HL-60 (cell line): ENCODE measurements around the gene ADO.

Experiments used
- DNase-seq, 2 experiments: peaks; one replicate each; pipeline ENCODE4 v3.0.0-alpha.2; 2010 to 2020; ENCODE audit warnings: low read depth in 1 of 2, low spot score in 1 of 2
- H3K27ac ChIP-seq: fragments of 250-450 bp; sonication (Bioruptor Pico); replicated peaks from 2 replicates; pipeline ENCODE4 v1.5.1; 2020; ENCODE audit warnings: mild to moderate bottlenecking, moderate library complexity
- H3K27me3 ChIP-seq: fragments of 250-450 bp; sonication (Bioruptor Pico); 2 replicates; pipeline ENCODE4 v1.5.1; 2021; ENCODE audit warnings: mild to moderate bottlenecking, moderate library complexity; ENCODE audit not compliant: insufficient read depth, poor library complexity, severe bottlenecking
- H3K4me3 ChIP-seq: replicated peaks from 2 replicates; pipeline ENCODE4 v1.5.1; 2011; ENCODE audit warnings: mild to moderate bottlenecking, control low read depth, low read length; ENCODE audit not compliant: insufficient read depth
- GABPA ChIP-seq: IDR thresholded peaks from 2 replicates; pipeline ENCODE4 v1.6.1; 2012; ENCODE audit warnings: low read depth
- POLR2AphosphoS5 ChIP-seq: IDR thresholded peaks from 2 replicates; pipeline ENCODE4 v1.6.1; 2012; ENCODE audit warnings: low read depth
- SPI1 ChIP-seq: IDR thresholded peaks from 2 replicates; pipeline ENCODE4 v1.6.1; 2012; ENCODE audit warnings: low read depth, mild to moderate bottlenecking, borderline replicate concordance
- TF ChIP-seq, protein P1 (sequence below): IDR thresholded peaks from one replicate; pipeline ENCODE4 v1.5.1; 2011; ENCODE audit warnings: low read length, control low read depth, inconsistent platforms; ENCODE audit not compliant: insufficient read depth
- TF ChIP-seq, protein P2 (sequence below): IDR thresholded peaks from 2 replicates; pipeline ENCODE4 v1.6.1; 2012; ENCODE audit warnings: low read depth; ENCODE audit not compliant: insufficient replicate concordance

ADO gene

DNA sequence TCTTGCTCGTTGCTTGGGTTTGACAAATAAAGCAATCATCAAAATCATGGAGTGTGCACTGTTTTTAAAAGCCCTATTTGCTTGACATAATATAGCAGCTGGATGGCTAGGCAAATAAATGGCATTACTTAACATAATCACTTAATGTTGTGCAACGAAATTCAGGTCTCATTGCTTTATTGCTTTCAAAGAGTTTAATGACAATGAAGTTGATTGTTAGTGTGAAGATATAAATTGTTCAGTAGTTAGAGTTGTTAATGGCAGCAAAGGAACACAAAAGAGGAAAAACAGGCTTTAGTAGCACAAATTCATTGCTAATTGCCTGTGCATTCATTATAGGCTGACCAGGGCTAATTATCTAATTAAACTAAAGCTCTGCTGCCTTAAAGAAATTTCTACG, 7.6 kb upstream of the ADO start:
- Histone ChIP-seq H3K27me3 (peaks cover 7% of the 10 kb centered on the region), H3K4me3 (no peak overlapping the region), H3K27ac (no peak overlapping the region)
- no peak for TF ChIP-seq SPI1
- TF ChIP-seq, protein P1, sequence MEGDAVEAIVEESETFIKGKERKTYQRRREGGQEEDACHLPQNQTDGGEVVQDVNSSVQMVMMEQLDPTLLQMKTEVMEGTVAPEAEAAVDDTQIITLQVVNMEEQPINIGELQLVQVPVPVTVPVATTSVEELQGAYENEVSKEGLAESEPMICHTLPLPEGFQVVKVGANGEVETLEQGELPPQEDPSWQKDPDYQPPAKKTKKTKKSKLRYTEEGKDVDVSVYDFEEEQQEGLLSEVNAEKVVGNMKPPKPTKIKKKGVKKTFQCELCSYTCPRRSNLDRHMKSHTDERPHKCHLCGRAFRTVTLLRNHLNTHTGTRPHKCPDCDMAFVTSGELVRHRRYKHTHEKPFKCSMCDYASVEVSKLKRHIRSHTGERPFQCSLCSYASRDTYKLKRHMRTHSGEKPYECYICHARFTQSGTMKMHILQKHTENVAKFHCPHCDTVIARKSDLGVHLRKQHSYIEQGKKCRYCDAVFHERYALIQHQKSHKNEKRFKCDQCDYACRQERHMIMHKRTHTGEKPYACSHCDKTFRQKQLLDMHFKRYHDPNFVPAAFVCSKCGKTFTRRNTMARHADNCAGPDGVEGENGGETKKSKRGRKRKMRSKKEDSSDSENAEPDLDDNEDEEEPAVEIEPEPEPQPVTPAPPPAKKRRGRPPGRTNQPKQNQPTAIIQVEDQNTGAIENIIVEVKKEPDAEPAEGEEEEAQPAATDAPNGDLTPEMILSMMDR: no peak
- TF ChIP-seq POLR2AphosphoS5: no peak
- TF ChIP-seq, protein P2, sequence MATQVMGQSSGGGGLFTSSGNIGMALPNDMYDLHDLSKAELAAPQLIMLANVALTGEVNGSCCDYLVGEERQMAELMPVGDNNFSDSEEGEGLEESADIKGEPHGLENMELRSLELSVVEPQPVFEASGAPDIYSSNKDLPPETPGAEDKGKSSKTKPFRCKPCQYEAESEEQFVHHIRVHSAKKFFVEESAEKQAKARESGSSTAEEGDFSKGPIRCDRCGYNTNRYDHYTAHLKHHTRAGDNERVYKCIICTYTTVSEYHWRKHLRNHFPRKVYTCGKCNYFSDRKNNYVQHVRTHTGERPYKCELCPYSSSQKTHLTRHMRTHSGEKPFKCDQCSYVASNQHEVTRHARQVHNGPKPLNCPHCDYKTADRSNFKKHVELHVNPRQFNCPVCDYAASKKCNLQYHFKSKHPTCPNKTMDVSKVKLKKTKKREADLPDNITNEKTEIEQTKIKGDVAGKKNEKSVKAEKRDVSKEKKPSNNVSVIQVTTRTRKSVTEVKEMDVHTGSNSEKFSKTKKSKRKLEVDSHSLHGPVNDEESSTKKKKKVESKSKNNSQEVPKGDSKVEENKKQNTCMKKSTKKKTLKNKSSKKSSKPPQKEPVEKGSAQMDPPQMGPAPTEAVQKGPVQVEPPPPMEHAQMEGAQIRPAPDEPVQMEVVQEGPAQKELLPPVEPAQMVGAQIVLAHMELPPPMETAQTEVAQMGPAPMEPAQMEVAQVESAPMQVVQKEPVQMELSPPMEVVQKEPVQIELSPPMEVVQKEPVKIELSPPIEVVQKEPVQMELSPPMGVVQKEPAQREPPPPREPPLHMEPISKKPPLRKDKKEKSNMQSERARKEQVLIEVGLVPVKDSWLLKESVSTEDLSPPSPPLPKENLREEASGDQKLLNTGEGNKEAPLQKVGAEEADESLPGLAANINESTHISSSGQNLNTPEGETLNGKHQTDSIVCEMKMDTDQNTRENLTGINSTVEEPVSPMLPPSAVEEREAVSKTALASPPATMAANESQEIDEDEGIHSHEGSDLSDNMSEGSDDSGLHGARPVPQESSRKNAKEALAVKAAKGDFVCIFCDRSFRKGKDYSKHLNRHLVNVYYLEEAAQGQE: no peak
- TF ChIP-seq GABPA: no peak
- no peak for DNase-seq

DNA sequence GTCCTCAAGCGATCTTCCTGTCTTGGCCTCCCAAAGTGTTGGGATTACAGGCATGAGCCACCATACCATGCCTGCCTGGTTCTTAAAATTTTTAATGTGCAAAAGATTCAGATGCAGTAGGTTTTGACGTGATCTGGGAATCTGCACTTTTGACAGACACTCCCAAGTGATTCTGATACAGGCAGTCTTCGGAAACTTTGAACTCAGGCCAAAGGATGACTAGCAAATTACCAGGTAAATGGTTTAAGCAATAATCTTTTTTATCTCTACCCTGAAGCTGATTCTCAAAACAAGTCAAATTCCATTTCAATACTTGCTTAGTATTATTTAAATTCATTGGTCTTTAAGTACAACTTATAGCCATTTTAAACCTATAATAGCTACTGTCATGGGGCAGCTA, 2.6 kb upstream of the ADO start:
- Histone ChIP-seq H3K4me3 (no peak overlapping the region), H3K27ac (no peak overlapping the region), H3K27me3 (peaks cover 3% of the 10 kb centered on the region)
- TF ChIP-seq POLR2AphosphoS5 (no peak), GABPA (no peak), SPI1 (no peak)
- TF ChIP-seq, protein P1: no peak
- TF ChIP-seq, protein P2: no peak
- DNase-seq: no peak

DNA sequence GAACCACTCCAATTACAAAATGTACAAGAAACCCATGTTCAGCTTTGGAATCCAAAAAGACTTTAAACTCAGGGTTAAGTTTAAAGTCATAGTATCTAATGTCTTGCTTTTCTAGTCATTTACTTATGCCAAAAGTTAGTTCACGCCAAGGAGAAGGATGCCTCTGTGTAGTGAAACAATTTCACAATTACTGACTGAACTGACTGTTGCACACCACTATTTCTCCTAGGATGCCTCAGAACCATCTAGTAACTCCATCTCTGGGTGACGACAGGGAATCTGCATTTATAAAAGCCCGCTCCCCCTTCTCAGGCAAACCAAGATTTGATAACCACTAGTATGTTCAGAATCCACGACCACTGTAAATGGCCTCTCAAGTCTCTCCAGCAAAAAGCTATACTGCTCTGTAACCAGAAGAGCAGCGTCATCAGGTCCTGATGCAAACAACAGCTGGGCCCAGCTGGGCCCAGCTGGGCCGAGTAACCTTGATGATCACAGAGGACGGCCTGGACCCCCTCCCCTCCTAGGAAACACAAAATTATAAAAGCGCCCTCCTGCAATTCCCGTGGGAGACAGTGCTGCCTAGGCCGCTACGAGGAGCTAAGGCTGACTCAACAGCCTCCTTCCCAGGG, 680 bp upstream of the ADO start:
- TF ChIP-seq, protein P2: no peak
- TF ChIP-seq SPI1 (no peak), POLR2AphosphoS5 (no peak), GABPA (no peak)
- TF ChIP-seq, protein P1: no peak
- H3K27ac ChIP-seq: peak overlapping the region; percentile 91
- H3K27me3 ChIP-seq: no peaks in the 10 kb centered on the region
- no peak for DNase-seq
- peak overlapping the region; percentile 93 for H3K4me3 ChIP-seq
